ENCODE data around the gene KLF3. TPM values are rescaled to one million over a fixed set of nuclear protein-coding genes. Genes with fewer than 3 reads are reported as not detected.

KLF3 gene
- total RNA-seq (2022) (49.9 and 56.6 TPM in 2 replicates), Bru-seq, nascent RNA (percentile 98 among the genes with signal in this experiment), BruChase-seq, experiment 1, labeled RNA remaining after a 6-hour chase (percentile 77 among the genes with signal in this experiment), BruChase-seq, experiment 2, labeled RNA remaining after a 2-hour chase (percentile 90 among the genes with signal in this experiment)
- long read RNA-seq, full-length matches to known transcripts = 25 of 47 reads
- long read RNA-seq, partial matches to known transcripts = 17 of 47 reads
- long read RNA-seq, other reads (novel, unspliced or antisense) = 5 of 47 reads

- Mint-ChIP-seq H3K36me3 (ENCODE audit: insufficient read depth, unreplicated experiment) (peaks cover 48% of the 10 kb centered on the region), H3K27me3 (ENCODE audit: unreplicated experiment) (no peaks in the 10 kb centered on the region), H3K4me1 (ENCODE audit: low read depth, unreplicated experiment) (peaks cover 18% of the 10 kb centered on the region), H3K9me3 (ENCODE audit: low read depth, unreplicated experiment) (peaks cover 6% of the 10 kb centered on the region), H3K4me3 (ENCODE audit: low read depth, unreplicated experiment) (peak within 1 kb of the TSS; percentile 89), H3K27ac (ENCODE audit: unreplicated experiment) (peak within 1 kb of the TSS; percentile 99)
- CTCF ChIA-PET = interaction anchor here (0.6 kb wide), 1 partner anchor 8 kb away, joined by 3 read pairs; no protein-coding TSS in a partner anchor
- intact Hi-C loops (cut with micrococcal nuclease; ENCODE audit: unreplicated experiment) = no loop called here
- peak; percentile 89 for DNase-seq
- TF ChIP-seq CTCF (IDR thresholded peaks at IDR 0.05; ENCODE audit: unreplicated experiment) = no peak
- BruUV-seq (replicated peaks) = no TSS peak
These were observed at the start of gene KLF3 for GRCh38 chr4:38663801-38664705. KLF3 (plus strand) TSS chr4:38664199; CDS start chr4:38680626, 16,427 bp downstream.

GRCh38 chr4:38614231-38614630 is 49.8 kb upstream of the KLF3 start:
- CTCF ChIA-PET = interaction anchor here (0.9 kb wide), 1 partner anchor 12 kb away, joined by 3 read pairs; no protein-coding TSS in a partner anchor
- H3K4me1 Mint-ChIP-seq (ENCODE audit: low read depth, unreplicated experiment) = peaks cover 35% of the 10 kb centered on the region
- H3K36me3 Mint-ChIP-seq (ENCODE audit: insufficient read depth, unreplicated experiment) = peaks cover 5% of the 10 kb centered on the region
- intact Hi-C loops (cut with micrococcal nuclease; ENCODE audit: unreplicated experiment) = loop anchor here (5.0 kb wide), 2 partner anchors 282 to 437 kb away; no protein-coding TSS in a partner anchor
- TF ChIP-seq CTCF (IDR thresholded peaks at IDR 0.05; ENCODE audit: unreplicated experiment) = no peak
- BruUV-seq (replicated peaks) = no TSS peak
- no peak overlapping the region for H3K27ac Mint-ChIP-seq (ENCODE audit: unreplicated experiment)
- DNase-seq = no peak
- H3K9me3 Mint-ChIP-seq (ENCODE audit: low read depth, unreplicated experiment) = peaks cover 2% of the 10 kb centered on the region
- no peaks in the 10 kb centered on the region for H3K27me3 Mint-ChIP-seq (ENCODE audit: unreplicated experiment)
- no peak overlapping the region for H3K4me3 Mint-ChIP-seq (ENCODE audit: low read depth, unreplicated experiment)

- no TSS peak for BruUV-seq (replicated peaks)
- no peak for TF ChIP-seq CTCF (IDR thresholded peaks at IDR 0.05; ENCODE audit: unreplicated experiment)
- CTCF ChIA-PET = no interaction called here
- DNase-seq = peak; percentile 50
- H3K4me1 Mint-ChIP-seq (ENCODE audit: low read depth, unreplicated experiment) = peaks cover 32% of the 10 kb centered on the region
- peaks cover 2% of the 10 kb centered on the region for H3K9me3 Mint-ChIP-seq (ENCODE audit: low read depth, unreplicated experiment)
- intact Hi-C loops (cut with micrococcal nuclease; ENCODE audit: unreplicated experiment) = loop anchor here (5.0 kb wide), 1 partner anchor 229 kb away; no protein-coding TSS in a partner anchor
- H3K27me3 Mint-ChIP-seq (ENCODE audit: unreplicated experiment) = no peaks in the 10 kb centered on the region
- no peak overlapping the region for H3K4me3 Mint-ChIP-seq (ENCODE audit: low read depth, unreplicated experiment)
- peak overlapping the region; percentile 62 for H3K27ac Mint-ChIP-seq (ENCODE audit: unreplicated experiment)
- H3K36me3 Mint-ChIP-seq (ENCODE audit: insufficient read depth, unreplicated experiment) = peaks cover 5% of the 10 kb centered on the region
These were observed 48.2 kb upstream of the KLF3 start for GRCh38 chr4:38615847-38616246.

GRCh38 chr4:38618505-38618904 is 45.5 kb upstream of the KLF3 start:
- CTCF ChIA-PET = no interaction called here
- no TSS peak for BruUV-seq (replicated peaks)

More at GRCh38 chr4:38618505-38618904, 45.5 kb upstream of the KLF3 start:
- H3K9me3 Mint-ChIP-seq (ENCODE audit: low read depth, unreplicated experiment) = peaks cover 2% of the 10 kb centered on the region
- H3K27ac Mint-ChIP-seq (ENCODE audit: unreplicated experiment) = no peak overlapping the region
- intact Hi-C loops (cut with micrococcal nuclease; ENCODE audit: unreplicated experiment) = loop anchor here (5.0 kb wide), 1 partner anchor 231 kb away; no protein-coding TSS in a partner anchor
- H3K4me1 Mint-ChIP-seq (ENCODE audit: low read depth, unreplicated experiment) = peaks cover 44% of the 10 kb centered on the region
- no peaks in the 10 kb centered on the region for H3K27me3 Mint-ChIP-seq (ENCODE audit: unreplicated experiment)
- TF ChIP-seq CTCF (IDR thresholded peaks at IDR 0.05; ENCODE audit: unreplicated experiment) = no peak
- no peak overlapping the region for H3K4me3 Mint-ChIP-seq (ENCODE audit: low read depth, unreplicated experiment)
- no peak for DNase-seq
- peaks cover 5% of the 10 kb centered on the region for H3K36me3 Mint-ChIP-seq (ENCODE audit: insufficient read depth, unreplicated experiment)
